Endothelial cell of umbilical vein (primary cell): Measurements from ENCODE around the gene U2AF1. TPM values are rescaled to one million over a fixed set of nuclear protein-coding genes. Genes with fewer than 3 reads are reported as not detected.
"Not testable (repeated sequence)": the region's sequence is repeated elsewhere in the genome, so short reads cannot be mapped to it uniquely, and the experiment has no call there.

Experiments used
- BruUV-seq: library from RNA; stranded (reverse); fragments of 400-500 nt; replicated peaks from 2 replicates; lab custom pipeline; 2021; lab: Mats Ljungman, UMichigan
- CTCF ChIA-PET: fragments of 300-600, 350-600 bp; sonication (Branson Sonifier 250); formaldehyde crosslinking; loops from one replicate; lab custom pipeline; 2021; ENCODE audit warnings: antibody characterized with exemption, inconsistent platforms; lab: Charles Lee
- POLR2A ChIA-PET: fragments of 300-600, 350-600 bp; sonication (Branson Sonifier 250); formaldehyde crosslinking; loops from one replicate; lab custom pipeline; 2021; ENCODE audit warnings: antibody characterized with exemption, inconsistent platforms; lab: Charles Lee
- DNase-seq: peaks from one replicate; pipeline ENCODE4 v3.0.0-alpha.2; 2011; ENCODE audit warnings: low read depth, low spot score
- FAIRE-seq: peaks from 2 replicates; lab custom pipeline; 2011; peaks lifted over from hg19 to GRCh38; lab: Jason Lieb, UNC
- H2AFZ ChIP-seq: 2 replicates; pipeline ENCODE4 v1.6.0; 2012; ENCODE audit warnings: low read depth, low read length, control low read depth, inconsistent platforms
- H3K27ac ChIP-seq: 2 replicates; pipeline ENCODE4 v1.5.1; 2011; ENCODE audit warnings: low read depth, mild to moderate bottlenecking, control low read depth, low read length, moderate library complexity; ENCODE audit not compliant: insufficient read depth
- H3K27me3 ChIP-seq, 2 experiments: 2 replicates each; pipeline versions ENCODE4 v1.6.0 to v1.6.1; 2011; ENCODE audit warnings: low read length in 2 of 2, mixed read lengths in 1 of 2; ENCODE audit not compliant: control insufficient read depth in 2 of 2, insufficient read depth in 2 of 2
- H3K36me3 ChIP-seq, 2 experiments: 2 replicates in 1 of 2; 3 replicates in 1 of 2; pipeline ENCODE4 v1.5.1; 2011; ENCODE audit warnings: low read length in 2 of 2, mild to moderate bottlenecking in 1 of 2, moderate library complexity in 1 of 2; ENCODE audit not compliant: control insufficient read depth in 2 of 2, insufficient read depth in 2 of 2; ENCODE audit errors: extremely low read depth in 1 of 2
- H3K4me1 ChIP-seq: 3 replicates; pipeline ENCODE4 v1.5.1; 2011; ENCODE audit warnings: mild to moderate bottlenecking, low read length; ENCODE audit not compliant: control insufficient read depth, insufficient read depth; ENCODE audit errors: extremely low read depth
- H3K4me2 ChIP-seq: 2 replicates; pipeline ENCODE4 v1.6.1; 2011; ENCODE audit warnings: low read length, control low read depth, mixed read lengths; ENCODE audit not compliant: insufficient read depth
- H3K4me3 ChIP-seq, 3 experiments: fragments of 200-600 bp in 1 of 3; sonication (generic), shearing (Covaris generic) in 1 of 3; replicated peaks in 1 of 3; 2 replicates each; pipeline ENCODE4 v1.5.1; 2011 to 2016; ENCODE audit warnings: control low read depth in 3 of 3, low read length in 3 of 3, mild to moderate bottlenecking in 2 of 3, inconsistent platforms in 1 of 3, low read depth in 1 of 3, moderate library complexity in 1 of 3; ENCODE audit not compliant: insufficient read depth in 1 of 3
- H3K79me2 ChIP-seq: 2 replicates; pipeline ENCODE4 v1.6.0; 2012; ENCODE audit warnings: low read length, inconsistent platforms; ENCODE audit not compliant: control insufficient read depth, insufficient read depth
- H3K9ac ChIP-seq: replicated peaks from 2 replicates; pipeline ENCODE3; 2011; ENCODE audit warnings: low read length, control low read depth; ENCODE audit not compliant: insufficient read depth; ENCODE audit errors: extremely low read depth
- H3K9me1 ChIP-seq: replicated peaks from 3 replicates; pipeline ENCODE4 v1.6.0; 2011; ENCODE audit warnings: mild to moderate bottlenecking, low read length; ENCODE audit not compliant: control insufficient read depth, insufficient read depth; ENCODE audit errors: extremely low read depth
- H3K9me3 ChIP-seq: replicated peaks from 2 replicates; pipeline ENCODE4 v1.5.1; 2012; ENCODE audit warnings: low read length, inconsistent platforms; ENCODE audit not compliant: control insufficient read depth, insufficient read depth
- H4K20me1 ChIP-seq: replicated peaks from 2 replicates; pipeline ENCODE3; 2011; ENCODE audit warnings: mild to moderate bottlenecking, low read length; ENCODE audit not compliant: control insufficient read depth, insufficient read depth; ENCODE audit errors: extremely low read depth
- dilution Hi-C: fragments of 300-500 bp; cut with MboI; formaldehyde crosslinking; loops from one replicate; pipeline ENCODE4 v1.15.0; 2019; ENCODE audit warnings: low sequenced_read_pairs; ENCODE audit not compliant: extremely low pct_ligation_motif_present
- intact Hi-C: fragments of 100-400 bp; cut with micrococcal nuclease; formaldehyde crosslinking; loops from one replicate; pipeline ENCODE4 v1.10.0; 2022
- polyA plus RNA-seq, 4 experiments: library from polyadenylated mRNA; depleted of rRNA in 3 of 4; stranded (reverse) in 3 of 4; unstranded in 1 of 4; fragments of >200 nt; gene quantifications; 2 replicates each; pipeline versions ENCODE4 v1.2.1 to v1.2.3, GENCODE V29; 2011 to 2012; ENCODE audit warnings: missing spikeins in 1 of 4
- total RNA-seq: library from RNA; stranded (reverse); gene quantifications from 2 replicates; pipeline ENCODE4 v1.2.3, GENCODE V29; 2021

The U2AF1 gene
- total and polyA plus RNA-seq, 2 donors (not counting 3 experiments of a cell fraction or from before 2014, with no cell fraction given) = 49.5 to 89.8 TPM

- H2AFZ ChIP-seq, H3K9me3 ChIP-seq, BruUV-seq, FAIRE-seq, H3K27me3 ChIP-seq, H3K9me1 ChIP-seq, intact Hi-C loops, POLR2A ChIA-PET, H3K4me1 ChIP-seq, CTCF ChIA-PET, H3K9ac ChIP-seq, dilution Hi-C loops, H3K4me3 ChIP-seq, H4K20me1 ChIP-seq, H3K27ac ChIP-seq, H3K79me2 ChIP-seq, H3K36me3 ChIP-seq, DNase-seq, H3K4me2 ChIP-seq: not testable (repeated sequence)
These were observed 61.2 kb downstream of the U2AF1 start for GRCh38 chr21:43045876-43046821.

GRCh38 chr21:43045165-43045875 is 62.0 kb downstream of the U2AF1 start:
- H3K4me2 ChIP-seq, CTCF ChIA-PET, H3K27me3 ChIP-seq, H3K9me3 ChIP-seq, POLR2A ChIA-PET, BruUV-seq, H3K9me1 ChIP-seq, DNase-seq, dilution Hi-C loops, H3K36me3 ChIP-seq, H3K27ac ChIP-seq, H4K20me1 ChIP-seq, H3K4me3 ChIP-seq, H3K9ac ChIP-seq, H2AFZ ChIP-seq, H3K79me2 ChIP-seq, H3K4me1 ChIP-seq, intact Hi-C loops: not testable (repeated sequence)
- peak; percentile 67 for FAIRE-seq

GRCh38 chr21:43044547-43044946 is 62.8 kb downstream of the U2AF1 start:
- FAIRE-seq, BruUV-seq, H4K20me1 ChIP-seq, dilution Hi-C loops, POLR2A ChIA-PET, H3K9me1 ChIP-seq, intact Hi-C loops, H3K4me1 ChIP-seq, H3K36me3 ChIP-seq, CTCF ChIA-PET, H3K4me2 ChIP-seq, H3K4me3 ChIP-seq, H3K9me3 ChIP-seq, H3K79me2 ChIP-seq, H3K27ac ChIP-seq, H2AFZ ChIP-seq, H3K27me3 ChIP-seq, H3K9ac ChIP-seq, DNase-seq: not testable (repeated sequence)

- H4K20me1 ChIP-seq, H3K9me3 ChIP-seq, BruUV-seq, FAIRE-seq, POLR2A ChIA-PET, H3K9me1 ChIP-seq, H3K79me2 ChIP-seq, H3K4me1 ChIP-seq, dilution Hi-C loops, CTCF ChIA-PET, H3K27me3 ChIP-seq, H3K27ac ChIP-seq, H3K36me3 ChIP-seq, H3K4me3 ChIP-seq, H3K9ac ChIP-seq, H3K4me2 ChIP-seq, H2AFZ ChIP-seq, intact Hi-C loops, DNase-seq: not testable (repeated sequence)
These were observed 64.1 kb downstream of the U2AF1 start for GRCh38 chr21:43043291-43043690.
